Measurements from ENCODE around the gene LRMDA.

- TF ChIP-seq POLR2AphosphoS5 (IDR thresholded peaks at IDR 0.05) = no peak
- TF ChIP-seq, protein P1, sequence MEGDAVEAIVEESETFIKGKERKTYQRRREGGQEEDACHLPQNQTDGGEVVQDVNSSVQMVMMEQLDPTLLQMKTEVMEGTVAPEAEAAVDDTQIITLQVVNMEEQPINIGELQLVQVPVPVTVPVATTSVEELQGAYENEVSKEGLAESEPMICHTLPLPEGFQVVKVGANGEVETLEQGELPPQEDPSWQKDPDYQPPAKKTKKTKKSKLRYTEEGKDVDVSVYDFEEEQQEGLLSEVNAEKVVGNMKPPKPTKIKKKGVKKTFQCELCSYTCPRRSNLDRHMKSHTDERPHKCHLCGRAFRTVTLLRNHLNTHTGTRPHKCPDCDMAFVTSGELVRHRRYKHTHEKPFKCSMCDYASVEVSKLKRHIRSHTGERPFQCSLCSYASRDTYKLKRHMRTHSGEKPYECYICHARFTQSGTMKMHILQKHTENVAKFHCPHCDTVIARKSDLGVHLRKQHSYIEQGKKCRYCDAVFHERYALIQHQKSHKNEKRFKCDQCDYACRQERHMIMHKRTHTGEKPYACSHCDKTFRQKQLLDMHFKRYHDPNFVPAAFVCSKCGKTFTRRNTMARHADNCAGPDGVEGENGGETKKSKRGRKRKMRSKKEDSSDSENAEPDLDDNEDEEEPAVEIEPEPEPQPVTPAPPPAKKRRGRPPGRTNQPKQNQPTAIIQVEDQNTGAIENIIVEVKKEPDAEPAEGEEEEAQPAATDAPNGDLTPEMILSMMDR (IDR thresholded peaks at IDR 0.05) = no peak
- TF ChIP-seq POLR2A (IDR thresholded peaks at IDR 0.05) = no peak
Measured at GRCh38 chr10:75544386-75544785, 113.0 kb downstream of the LRMDA start.
